HL-60/S4 treated with phorbol 12-myristate 13-acetate at 8.2 ng/mL for 4 days and 3 days (cell line): Measurements from ENCODE around the gene NUP58.
"Not testable (repeated sequence)": the region's sequence is repeated elsewhere in the genome, so short reads cannot be mapped to it uniquely, and the experiment has no call there.

ENCODE experiments used
- in situ Hi-C: fragments of 300-500 bp; cut with MboI; formaldehyde crosslinking; loops from 2 replicates; pipeline ENCODE4 v1.15.0; 2022; ENCODE audit warnings: low sequenced_read_pairs

NUP58 gene

DNA sequence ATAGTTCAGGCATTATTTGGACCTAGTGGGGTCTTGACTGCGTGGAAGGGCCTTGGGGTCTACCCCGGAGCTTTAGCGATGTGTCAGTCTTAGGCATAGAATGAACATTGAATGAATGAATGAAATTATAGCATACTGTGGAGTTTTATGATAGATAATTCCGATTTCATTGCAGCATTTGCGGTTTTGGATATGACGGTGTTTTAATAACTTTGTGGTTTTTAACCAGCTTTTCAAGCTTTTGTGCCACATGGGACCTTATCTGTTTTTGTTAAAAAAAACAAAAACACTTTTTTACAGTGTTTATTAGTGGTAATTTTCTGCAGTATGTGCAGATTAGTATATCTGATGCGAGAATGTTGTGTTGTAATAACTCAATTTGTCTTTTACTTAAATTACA is 696 bp downstream of the NUP58 start:
- in situ Hi-C loops: no loop called here

DNA sequence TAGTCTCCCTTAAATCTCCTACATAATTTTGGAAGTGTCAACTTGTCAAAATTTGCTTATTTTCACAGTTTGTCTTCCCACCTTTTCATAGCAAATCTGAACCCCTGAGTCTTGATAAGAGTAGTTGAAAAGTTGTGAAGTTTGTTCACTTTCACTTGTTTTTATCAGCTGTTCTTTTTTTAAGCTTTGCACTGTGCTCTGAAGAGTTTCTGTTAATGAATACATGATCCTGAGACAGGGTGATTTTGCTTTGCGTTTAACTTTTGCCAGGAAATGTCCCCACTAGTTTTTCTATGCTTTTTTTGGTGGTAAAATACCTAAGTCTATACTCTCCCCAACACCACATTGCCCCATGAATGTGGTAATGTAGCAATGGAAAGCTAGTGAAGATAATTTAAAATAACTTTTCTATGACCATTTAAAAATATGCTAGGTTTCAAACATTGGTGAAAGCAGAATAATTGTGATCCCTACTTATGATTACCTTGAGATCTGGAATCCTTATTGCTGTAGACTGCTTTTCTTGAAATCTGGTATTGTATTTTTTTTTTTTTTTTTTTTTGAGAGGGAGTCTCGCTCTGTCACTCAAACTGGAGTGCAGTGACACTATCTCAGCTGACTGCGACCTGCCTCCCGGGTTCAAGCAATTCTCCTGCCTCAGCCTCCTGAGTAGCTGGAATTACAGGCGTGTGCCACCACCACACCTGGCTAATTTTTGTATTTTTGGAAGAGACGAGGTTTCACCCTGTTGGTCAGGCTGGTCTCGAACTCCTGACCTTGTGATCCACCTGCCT is 5.4 kb downstream of the NUP58 start:
- in situ Hi-C loops: no loop called here

DNA sequence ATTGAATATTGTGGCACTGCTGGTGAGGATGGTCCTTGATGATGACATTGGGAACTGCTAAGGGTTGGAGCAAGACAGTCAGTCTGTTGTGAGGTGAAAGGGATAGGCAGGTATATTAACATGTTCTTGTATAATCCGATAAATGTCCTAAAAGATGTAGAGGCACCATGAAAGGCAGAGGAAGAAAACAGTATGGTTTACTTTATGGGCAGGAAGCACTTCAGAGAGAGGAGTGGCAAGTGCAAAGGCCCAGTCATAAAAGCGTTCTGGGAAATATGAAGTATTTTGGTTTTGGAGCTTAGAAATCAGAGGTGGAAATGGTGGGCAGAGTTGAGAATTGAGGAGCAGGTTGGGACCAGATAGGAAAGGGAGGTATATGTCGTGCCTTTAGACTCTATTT is 9.5 kb downstream of the NUP58 start:
- in situ Hi-C loops: no loop called here

DNA sequence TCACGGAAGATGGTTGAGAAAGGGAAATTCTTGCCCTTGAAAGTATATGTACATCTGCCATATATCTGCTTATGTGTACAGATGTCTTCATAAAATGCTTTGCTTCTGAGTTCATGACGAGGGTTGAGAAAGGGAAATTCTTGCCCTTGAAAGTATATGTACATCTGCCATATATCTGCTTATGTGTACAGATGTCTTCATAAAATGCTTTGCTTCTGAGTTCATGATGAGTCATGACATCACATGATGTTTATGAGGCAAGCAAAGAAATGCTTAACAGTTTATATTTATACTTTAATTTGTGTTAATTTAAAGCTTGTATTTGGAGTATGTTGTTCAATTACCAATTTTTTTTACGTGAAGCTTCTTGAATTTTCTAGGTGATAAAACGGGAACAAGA is 17.5 kb downstream of the NUP58 start:
- in situ Hi-C loops: not testable (repeated sequence)

DNA sequence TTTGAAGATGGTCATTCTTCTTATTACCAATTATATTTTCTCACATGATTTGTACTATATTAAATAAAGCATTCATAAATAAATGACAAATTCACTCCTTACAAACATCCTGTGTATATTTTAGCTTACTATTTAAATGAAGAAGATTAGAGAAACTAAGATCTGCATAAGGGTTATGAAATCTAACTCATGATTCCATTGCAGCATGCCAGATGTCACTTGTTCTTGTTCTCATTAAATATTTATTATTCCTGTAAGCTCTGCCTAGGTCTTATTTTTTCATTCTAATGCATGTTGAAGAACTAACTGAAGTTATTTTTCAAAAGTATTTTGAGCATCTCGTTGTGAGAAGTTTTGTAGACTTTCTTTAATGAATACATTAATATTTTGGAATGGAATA is 18.3 kb downstream of the NUP58 start:
- in situ Hi-C loops: no loop called here

DNA sequence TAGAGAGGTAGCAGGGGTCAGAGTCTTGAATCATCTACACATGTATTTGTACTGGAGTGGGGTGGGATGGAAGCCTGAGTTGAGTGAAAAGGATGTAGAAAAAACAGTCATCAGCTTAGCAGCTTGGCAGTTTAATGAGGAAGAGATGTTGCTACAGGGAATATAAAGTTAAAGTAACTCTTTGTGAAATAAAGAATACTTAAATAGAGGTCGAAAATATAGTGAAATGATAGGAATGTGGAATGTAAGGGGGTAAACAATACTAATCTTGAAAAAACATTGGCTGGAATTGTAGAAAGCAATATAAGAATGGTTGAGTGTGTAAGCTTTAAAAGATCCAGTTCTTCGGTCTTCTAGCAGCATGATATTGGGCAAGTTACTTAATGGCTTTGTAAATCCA is 22.7 kb downstream of the NUP58 start:
- in situ Hi-C loops: no loop called here

DNA sequence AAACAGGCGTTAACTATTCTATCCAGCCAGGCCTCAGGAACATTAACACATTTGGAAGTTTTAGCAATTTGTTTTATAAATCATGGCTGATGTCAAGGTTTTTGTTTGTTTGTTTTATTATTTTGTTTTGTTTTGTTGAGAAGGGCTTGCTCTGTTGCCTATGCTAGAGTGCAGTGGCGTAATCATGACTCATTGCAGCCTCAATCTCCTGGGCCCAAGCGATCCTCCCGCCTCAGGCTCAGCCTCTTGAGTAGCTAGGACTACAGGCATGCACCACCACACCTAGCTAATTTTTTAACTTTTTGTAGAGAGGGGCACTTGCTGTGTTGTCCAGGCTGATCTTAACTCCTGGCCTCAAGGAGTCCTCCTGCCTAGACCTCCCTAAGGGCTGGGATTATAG is 28.3 kb downstream of the NUP58 start:
- in situ Hi-C loops: no loop called here

DNA sequence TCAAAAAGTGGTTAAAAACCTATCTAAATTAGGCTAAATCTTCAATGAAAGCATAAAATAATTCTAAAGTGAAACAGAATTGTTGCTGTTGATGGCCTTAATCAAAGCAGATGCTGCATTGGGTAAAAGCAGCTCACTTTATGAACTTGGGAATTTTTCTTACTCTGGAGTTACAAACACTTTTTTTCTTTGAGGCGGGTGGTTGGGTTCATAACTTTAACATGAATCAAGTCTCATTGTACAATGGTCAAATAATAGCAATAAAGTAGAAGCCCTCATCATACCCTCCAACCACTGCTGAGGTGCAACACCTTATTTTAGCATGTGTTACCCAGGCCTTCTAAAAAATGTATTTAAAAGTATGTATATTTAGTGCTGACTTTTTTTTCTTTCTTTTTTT is 29.1 kb downstream of the NUP58 start:
- in situ Hi-C loops: no loop called here

DNA sequence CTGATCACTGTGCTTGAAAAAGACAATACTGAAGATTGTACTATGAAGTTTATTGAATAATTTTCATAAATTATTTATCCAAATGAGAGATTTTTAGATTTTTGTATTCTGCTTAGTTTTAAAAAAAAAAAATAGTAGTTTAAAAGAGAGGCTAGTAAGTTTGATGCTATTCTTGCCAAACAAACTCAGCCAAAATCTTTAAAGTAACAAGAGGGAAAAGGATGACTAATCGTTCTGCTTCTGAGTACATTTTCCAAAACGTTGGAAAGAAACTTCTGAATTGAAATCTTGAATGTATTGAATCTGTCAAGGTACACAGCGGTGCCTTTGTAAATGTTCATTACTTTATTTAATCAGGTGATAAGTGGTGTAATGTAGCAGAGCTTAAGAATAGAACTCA is 34.4 kb downstream of the NUP58 start:
- in situ Hi-C loops: no loop called here

DNA sequence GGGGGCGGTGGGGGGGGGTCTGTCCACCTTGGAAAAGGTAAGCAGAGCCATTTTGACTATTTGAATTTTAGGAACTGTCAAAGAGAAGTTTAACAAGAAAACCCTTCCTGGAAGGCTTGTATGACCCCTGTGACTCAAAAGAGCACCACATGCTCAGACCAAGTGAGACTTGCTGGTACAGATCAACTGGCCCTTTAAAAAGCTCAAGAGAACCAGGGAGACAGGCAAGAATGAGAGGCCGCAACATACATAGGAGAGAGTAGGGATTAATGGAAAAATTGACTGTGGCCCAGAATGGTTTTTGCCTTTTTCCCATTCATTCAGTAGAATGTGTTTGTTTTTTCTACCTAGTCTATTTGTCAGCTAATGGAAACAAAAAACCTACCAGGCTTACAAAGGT is 44.2 kb downstream of the NUP58 start:
- in situ Hi-C loops: no loop called here

DNA sequence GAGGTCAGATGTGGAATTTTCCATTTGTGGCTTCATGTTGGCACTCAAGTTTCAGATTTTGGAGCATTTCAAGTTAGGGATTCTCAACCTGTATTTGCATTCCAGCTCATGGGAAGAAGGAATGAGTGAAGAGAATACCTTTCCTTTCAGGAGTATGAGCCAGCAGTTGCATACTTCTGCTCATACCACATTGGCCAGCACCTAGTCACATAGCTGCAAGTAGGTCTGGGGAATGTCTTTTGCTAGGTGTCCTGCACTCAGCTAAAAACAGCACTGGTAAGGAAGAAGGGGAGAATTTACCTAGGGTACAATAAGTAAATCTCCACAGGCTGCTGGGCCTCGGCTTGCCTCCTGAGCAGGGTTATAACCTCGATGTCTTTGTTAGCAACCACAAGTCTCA is 45.7 kb downstream of the NUP58 start:
- in situ Hi-C loops: no loop called here

DNA sequence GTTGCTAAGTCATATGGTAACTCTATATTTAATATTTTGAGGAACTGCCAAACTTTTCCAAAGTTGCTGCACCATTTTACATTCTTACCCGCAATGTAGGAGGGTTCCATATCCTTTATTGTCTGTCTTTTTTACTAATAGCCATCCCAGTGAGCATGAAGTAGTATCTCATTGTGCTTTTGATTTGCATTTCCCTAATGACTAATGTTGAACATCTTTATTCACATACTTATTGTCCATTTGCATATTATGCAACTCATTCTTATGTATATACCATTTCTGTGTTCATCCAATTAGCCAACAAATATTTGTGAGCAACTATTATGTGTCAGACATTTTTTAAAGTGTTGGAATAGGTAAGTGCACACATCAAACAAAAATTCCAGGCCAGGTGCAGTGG is 50.0 kb downstream of the NUP58 start:
- in situ Hi-C loops: no loop called here

DNA sequence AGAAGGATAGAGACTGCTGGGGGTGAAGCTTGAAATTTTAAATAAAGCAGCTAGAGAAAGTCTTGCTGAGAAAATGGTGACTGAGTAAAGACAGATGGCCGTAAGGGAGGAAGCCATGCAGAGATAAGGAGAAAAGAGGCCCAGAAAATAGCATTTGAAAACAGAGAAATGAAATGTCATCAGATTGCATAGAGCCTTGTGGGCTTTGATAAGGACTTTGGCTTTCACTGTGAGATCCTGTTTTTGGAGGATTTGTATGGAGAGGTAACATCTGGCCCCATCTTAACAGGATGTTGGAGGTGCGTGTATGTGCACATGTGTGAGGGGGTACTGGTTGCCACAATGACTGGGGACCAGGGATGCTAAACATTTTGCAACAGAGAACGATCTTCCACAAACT is 50.8 kb downstream of the NUP58 start:
- in situ Hi-C loops: no loop called here

DNA sequence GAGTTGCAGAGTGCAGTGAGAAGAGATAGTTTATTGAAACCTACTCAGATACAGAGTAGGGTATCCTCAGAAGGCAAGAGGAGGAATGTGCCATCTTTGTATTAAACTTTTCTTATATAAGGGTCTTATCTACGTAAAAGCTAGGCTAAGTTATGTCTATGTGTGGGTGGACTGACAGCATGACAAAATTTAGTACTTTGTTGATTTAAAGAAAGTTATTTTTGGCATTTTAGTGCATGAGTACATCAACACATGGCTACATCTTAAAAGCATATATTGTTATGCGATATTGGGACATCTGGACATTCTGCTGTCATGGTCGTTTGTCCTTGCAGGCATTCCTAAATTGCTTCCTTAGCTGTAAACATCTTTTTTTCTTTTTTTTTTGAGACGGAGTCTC is 51.4 kb downstream of the NUP58 start:
- in situ Hi-C loops: no loop called here

DNA sequence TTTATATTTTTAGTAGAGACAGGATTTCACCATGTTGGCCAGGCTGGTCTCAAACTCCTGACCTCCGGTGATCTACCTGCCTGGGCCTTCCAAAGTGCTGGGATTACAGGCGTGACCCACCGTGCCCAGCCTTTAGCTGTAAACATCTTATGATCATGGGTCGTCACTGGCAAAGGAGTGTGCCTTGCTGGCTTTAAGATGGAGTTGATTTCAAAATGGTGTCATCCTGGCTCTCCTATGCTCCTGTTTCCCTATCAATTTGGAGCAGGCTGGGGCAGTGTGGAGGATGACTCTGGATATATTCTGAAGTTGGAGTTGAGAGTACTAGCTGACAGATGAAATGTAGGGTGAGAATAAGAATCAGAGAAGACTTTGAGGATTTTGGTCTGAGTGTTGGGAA is 51.9 kb downstream of the NUP58 start:
- in situ Hi-C loops: no loop called here

DNA sequence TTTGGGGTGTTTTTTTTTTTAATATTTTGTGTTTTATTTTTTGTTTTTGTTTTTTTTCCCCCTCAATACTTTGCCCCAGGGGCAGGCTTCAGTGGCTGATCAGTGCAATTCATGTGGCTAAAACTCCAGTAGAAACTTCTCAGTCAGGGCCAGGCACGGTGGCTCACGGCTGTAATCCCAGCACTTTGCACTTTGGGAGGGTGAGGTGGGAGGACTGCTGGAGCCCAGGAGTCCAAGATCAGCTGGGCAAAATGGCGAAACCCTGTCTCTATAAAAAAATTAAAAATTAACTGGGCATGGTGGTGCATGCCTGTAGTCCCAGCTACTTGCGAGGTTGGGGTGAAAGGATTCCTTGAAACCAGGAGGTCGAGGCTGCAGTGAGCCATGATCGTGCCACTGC is 53.0 kb downstream of the NUP58 start:
- in situ Hi-C loops: no loop called here

DNA sequence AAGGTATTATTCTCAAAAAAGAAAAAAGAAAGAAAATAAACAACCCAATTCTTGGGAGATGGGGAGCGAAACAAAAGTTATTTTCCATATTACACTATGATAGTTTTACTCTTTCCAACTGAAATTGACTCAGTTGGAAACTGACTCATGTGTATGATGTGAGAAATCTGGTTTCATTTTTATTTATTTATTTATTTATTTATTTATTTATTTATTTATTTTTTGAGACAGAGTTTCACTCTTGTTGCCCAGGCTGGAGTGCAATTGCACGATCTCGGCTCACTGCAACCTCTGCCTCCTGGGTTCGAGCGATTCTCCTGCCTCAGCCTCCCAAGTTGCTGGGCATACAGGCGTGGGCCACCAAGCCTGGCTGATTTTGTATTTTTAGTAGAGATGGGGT is 59.0 kb downstream of the NUP58 start:
- in situ Hi-C loops: not testable (repeated sequence)

DNA sequence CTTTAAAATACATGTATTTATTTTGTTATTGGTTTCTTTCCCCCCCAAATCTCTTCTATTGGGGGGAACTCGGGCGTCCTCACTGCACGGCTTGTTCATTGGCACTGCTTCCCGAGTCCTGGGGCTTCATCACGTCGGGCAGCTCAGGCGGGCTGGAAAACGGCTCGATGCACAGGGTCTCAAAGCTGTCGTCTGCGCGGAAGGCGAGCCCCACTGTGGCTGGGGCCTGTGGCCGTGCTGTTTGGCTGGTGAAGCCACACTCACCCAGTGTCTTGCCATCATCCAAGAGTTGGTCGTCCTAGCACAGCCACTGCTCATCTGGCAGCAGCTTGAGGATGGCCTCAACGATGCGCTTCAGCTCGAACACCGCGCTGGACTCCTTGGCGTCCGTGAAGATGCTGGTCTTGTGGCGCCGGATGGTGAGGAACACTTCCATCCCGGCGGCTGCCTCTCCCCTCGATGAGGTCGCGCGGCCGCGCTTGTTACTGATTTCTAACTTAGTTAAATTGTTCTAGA is 64.4 kb downstream of the NUP58 start:
- in situ Hi-C loops: no loop called here

DNA sequence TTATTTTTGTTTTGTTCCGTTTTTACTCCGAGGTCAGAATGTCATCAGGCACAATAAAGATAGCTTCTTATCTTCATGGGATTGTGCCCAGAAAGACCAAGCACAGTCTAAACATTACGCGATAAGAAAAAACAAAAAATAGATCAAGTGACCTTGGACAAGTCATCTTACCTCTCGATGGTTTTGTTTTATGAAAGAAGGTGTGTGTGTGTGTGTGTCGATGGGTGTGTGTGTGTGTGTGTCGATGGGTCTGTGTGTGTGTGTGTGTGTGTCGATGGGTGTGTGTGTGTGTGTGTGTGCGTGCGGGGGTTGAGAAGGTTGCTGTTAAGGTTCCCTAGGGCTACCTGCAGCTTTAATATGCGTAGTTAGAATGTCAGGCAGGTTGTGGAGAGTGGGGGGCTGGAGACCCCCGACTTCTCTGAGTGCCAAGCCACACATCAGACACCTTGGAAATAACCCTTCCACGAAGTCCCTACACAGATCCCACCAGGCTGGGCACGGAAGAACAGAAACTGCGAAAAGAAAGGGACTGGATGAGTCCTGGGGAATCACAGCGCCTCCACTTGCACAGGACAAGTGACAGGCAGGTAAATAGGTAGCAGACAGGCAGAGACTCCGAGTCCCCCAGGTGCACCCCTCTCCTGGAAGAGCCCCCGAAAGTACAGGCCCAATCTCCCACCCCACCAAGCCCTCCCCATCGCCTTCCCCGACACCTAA is 69.9 kb downstream of the NUP58 start:
- in situ Hi-C loops: no loop called here

DNA sequence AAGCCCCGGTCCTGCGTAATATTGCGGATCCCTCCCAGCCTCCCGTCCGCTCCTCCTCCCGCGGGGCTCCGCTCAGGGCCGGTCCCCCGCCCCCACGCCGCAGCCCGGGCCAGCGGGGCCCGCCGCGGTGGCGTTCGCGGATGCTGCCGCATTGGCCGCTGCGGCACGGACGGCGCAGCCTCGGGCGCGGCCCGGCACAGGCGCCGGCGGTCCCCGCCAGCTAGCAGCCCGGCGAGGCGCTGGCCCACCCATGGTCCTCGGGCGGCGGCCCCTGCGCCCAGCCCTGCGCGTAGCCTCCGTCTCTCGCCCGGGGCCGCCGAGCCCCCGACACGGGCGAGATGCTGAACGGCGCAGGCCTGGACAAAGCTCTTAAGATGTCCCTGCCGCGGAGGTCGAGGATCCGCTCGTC is 70.5 kb downstream of the NUP58 start, which contains the start of gene ATP8A2:
ATP8A2 (plus strand) TSS at position 100 of the 409 bp plus-strand sequence; CDS start at position 339, 239 bp downstream.
- in situ Hi-C loops: no loop called here

DNA sequence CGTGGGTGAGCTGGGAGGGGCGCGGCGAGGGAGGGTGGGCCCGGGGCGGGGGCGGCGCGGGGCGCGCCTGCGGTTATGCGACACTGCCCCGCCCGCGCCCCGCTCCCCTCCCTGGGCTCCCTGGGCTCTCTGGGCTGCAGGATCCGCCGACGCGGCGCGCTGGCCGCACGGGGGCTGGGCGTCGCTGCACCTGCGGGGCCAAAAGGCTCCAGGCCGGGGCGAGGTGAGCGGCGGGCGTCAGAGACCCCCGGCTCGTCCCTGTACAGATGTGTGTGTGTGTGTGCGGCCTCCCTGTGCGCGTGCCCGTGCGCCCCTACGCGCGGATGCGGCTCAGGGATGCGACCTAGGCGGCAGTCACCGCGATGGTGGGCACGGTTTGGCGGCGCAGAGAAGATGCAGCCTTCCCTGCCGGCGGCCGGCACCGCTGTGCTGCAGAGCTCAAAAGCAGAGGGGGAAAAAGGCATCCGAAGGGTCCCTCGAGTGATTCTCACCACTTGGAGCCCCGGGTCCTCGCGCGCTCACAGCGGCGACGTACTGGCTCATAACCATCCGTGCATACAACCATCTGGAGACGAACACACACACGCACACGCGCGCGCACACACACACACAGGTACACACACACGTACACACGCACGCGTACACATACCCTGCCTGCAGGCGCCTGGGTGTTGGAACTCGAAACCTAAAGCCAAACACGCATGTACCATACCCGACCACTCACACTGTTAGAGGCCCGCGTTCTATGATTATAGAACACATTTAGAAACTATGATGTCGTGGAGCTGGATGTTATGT is 71.1 kb downstream of the NUP58 start:
- in situ Hi-C loops: no loop called here
